ENCODE data around the gene RLIM.

RLIM gene

DNA sequence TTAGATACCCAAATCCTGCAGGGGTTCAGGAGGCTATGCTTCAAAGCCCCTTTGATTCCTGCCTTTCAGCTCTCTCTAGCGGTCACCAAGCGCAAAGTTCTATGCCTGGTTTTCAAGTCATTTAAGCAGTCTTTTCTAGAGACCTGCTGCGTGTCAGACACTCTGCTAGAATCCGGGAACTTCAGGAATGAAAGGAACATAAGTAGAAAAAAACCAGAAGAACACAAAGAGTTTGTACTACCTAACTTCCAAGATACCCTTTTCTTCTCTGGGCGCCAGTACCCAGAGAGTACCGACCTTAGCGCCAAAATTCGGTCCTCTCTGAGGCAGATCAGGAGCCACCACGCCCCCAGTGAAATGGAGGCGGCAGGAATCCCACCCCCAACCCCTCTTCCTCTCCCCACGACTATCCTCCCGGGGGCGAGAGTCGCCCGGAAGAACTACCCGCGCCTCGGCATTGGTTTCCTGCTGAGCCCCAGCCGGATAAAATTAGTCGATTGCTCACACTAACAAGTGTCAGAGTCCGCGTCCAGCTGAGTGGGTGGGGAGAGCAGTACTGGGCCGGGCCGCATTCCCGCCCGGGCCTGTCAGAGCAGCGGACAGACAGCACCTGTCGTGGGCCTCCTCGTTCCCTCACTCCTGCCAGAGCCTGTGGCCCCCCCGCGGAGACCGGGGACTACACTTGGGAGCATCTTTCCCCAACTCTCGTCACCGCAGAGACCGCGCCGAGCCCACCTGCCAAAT, 78.8 kb downstream of the RLIM start:
- DNase-seq = peak; percentile 73
